Metanephros (tissue), 2 donors: ENCODE measurements around the gene ALG10. TPM values are rescaled to one million over a fixed set of nuclear protein-coding genes. Genes with fewer than 3 reads are reported as not detected.

Experiments used
- small RNA-seq: library from RNA; depleted of rRNA; stranded (forward); fragments of <200 nt; gene quantifications from one replicate; pipeline ENCODE3, GENCODE V24; 2014; ENCODE audit warnings: low replicate concordance
- total RNA-seq: library from RNA; depleted of rRNA; stranded (reverse); fragments of >200 nt; gene quantifications from one replicate; pipeline ENCODE4 v1.2.3, GENCODE V29; 2014

ALG10 gene, protein sequence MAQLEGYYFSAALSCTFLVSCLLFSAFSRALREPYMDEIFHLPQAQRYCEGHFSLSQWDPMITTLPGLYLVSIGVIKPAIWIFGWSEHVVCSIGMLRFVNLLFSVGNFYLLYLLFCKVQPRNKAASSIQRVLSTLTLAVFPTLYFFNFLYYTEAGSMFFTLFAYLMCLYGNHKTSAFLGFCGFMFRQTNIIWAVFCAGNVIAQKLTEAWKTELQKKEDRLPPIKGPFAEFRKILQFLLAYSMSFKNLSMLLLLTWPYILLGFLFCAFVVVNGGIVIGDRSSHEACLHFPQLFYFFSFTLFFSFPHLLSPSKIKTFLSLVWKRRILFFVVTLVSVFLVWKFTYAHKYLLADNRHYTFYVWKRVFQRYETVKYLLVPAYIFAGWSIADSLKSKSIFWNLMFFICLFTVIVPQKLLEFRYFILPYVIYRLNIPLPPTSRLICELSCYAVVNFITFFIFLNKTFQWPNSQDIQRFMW
- total RNA-seq: 19.8 TPM

DNA sequence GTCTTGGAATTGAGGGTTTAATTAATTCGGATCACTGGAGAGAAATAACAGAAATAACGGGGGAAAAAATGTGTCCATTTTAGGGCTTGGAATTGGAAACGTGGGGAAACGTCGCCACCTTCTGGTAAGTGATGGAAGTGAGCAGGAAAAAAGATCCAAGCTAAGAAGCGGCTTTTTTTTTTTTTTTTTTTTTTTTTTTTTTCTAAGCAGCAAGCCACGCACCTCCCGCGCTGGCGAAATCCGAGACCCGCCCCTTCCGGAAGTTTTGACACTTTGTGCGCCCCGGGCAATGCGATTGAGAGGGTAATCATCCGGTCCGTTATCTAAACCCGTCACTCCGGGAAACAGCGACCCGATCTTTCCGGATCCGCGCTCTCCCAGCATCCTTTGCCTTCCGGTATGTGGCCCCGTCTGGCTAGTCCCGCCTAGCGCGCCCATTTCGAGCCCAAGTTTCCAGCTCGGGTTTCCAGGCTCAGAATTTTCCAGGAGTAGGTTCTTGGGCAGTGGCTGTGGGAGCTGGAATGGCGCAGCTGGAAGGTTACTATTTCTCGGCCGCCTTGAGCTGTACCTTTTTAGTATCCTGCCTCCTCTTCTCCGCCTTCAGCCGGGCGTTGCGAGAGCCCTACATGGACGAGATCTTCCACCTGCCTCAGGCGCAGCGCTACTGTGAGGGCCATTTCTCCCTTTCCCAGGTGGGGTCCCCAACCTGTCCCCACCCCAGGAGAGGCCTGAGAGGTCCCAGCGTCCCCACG is at the start of gene ALG10:
Gene ALG10, plus strand, starts transcription at position 418 of the 752 bp plus-strand sequence. Its CDS starts 104 bp downstream, at position 522.

Small RNA genes within 50 kb of the gene (small RNA-seq; reads per million reads assigned to genes)
- gene RF00019: not detected
